HCEC 1CT (cell line): ENCODE results near the gene TMA7.
"Not testable (repeated sequence)": the region's sequence is repeated elsewhere in the genome, so short reads cannot be mapped to it uniquely, and the experiment has no call there.

Source experiments
- DNase-seq: peaks from one replicate; pipeline ENCODE4 v3.0.0-alpha.2; 2017

The TMA7 gene

DNA sequence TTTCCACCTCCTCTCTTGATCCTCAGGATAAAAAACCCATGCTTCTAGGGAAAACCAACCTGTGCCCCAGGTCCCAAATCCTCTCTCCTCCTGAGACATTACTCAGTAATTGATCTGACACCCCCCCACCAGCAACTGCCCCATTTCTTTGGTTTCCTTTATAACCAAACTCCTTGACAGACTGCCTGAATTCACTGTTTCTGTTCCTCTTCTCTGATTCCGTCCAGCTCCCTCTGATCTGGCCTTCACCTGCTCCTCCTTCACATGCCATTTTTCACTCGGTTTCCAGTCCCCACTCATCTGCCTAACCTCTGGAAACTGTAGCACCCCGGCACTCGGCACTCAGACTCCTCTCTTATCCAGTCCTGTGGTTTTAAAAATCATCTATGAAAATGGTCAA lies 2.2 kb upstream of the TMA7 start:
- no peak for DNase-seq

- no peak for DNase-seq
These were observed 517 bp downstream of the TMA7 start for GRCh38 chr3:48440590-48440958.

DNA sequence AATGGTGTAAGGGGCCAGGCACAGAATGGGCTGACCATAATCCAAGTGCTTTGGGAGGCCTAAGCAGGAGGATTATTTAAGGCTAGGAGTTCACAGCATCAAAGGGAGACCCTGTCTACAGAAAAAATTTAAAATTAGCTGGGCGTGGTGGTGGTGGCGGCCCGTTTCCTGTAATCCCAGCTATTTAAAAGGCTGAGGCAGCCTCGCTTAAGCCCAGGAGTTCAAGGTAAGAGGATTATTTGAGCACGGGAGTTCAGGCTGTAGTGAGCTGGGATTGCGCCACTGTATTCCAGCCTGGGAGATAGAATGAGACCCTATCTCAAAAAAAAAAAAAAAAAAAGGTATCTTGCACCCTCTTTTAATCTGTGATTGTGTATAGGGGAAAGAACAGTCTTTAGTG lies 1.9 kb downstream of the TMA7 start:
- no peak for DNase-seq

- DNase-seq: no peak
These were observed 5.3 kb downstream of the TMA7 start for GRCh38 chr3:48445277-48445882.

- DNase-seq: no peak
These were observed 6.0 kb downstream of the TMA7 start for GRCh38 chr3:48446043-48446424.

DNA sequence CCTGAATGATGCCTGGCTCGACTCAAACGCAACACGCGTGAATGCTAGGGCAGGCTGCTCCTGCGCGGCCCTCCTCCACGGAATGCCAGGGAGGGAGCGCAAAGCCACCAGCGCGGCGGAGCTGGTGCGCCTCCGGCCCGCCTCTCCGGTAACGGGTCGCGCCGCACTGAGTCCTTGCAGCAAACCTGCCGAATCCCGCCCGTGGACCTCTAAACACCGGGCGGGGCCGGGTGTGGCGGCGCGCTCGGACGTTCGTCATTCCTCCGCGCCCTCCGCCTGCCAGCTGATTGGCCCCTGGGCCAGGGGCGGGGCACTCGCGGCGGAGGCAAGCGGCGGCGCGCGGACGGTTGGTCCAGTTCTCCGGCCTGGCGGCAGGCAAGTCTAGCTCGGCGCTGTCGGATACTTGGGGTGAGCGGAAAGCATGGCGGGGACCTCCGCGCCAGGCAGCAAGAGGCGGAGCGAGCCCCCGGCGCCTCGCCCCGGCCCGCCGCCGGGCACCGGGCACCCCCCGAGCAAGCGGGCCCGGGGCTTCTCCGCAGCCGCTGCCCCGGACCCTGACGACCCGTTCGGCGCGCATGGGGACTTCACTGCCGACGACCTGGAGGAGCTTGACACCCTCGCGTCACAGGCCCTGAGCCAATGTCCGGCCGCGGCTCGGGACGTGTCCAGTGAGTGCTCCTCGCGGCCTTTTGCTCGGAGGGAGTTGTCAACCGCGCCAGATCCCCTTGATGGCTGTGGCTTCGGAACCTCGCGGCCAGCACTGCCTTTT lies 6.6 kb downstream of the TMA7 start, which contains the start of gene ATRIP:
Gene ATRIP, plus strand, starts transcription at position 313 of the 769 bp plus-strand sequence. Its CDS starts 109 bp downstream, at position 422.
- DNase-seq: peak; percentile 89

GRCh38 chr3:48451270-48451669 lies 11.2 kb downstream of the TMA7 start:
- DNase-seq: no peak

GRCh38 chr3:48456456-48456855 lies 16.4 kb downstream of the TMA7 start:
- DNase-seq: no peak

DNA sequence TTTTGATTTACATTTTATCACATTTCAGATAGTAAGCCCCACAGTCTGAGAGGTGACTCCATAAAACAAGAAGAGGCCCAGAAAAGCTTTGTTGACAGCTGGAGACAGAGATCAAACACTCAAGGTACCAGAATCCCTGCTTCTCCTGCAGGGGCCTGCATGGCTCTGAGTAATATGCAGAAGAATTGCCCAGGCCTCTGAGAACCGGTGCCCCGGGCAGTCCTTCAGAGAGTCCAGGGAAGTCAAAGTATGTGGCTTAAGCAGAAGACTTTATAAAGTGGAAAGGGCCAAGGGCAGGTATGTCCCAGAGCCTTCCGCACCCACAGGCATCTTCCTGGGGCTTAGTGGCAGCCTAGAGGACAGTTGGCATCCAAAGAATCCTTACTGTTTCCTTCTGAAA lies 19.3 kb downstream of the TMA7 start:
- DNase-seq: no peak

DNA sequence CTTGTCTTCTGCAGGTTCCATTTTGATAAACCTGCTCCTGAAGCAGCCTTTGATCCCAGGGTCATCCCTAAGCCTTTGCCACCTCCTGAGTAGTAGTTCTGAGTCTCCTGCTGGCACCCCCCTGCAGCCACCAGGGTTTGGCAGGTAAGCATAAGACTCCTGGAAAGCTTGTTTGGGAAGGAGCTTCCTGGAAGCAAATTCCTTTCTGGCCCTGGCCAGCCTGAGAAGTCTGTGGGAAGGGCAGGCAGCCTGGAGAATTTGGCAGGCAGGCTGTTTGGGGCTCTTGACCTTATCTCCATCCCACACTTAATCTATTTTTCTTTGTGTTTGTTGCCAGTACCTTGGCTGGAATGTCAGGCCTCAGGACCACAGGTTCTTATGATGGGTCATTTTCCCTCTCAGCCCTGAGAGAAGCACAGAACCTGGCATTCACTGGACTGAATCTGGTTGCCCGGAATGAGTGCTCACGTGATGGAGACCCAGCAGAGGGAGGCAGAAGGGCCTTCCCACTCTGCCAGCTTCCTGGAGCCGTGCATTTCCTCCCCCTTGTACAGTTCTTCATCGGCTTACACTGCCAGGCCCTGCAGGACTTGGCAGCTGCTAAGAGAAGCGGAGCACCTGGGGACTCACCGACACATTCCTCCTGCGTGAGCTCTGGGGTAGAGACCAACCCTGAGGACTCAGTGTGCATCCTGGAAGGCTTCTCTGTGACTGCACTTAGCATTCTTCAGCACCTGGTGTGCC lies 19.9 kb downstream of the TMA7 start:
- no peak for DNase-seq

- no peak for DNase-seq
These were observed 20.5 kb downstream of the TMA7 start for GRCh38 chr3:48460517-48460902.

DNA sequence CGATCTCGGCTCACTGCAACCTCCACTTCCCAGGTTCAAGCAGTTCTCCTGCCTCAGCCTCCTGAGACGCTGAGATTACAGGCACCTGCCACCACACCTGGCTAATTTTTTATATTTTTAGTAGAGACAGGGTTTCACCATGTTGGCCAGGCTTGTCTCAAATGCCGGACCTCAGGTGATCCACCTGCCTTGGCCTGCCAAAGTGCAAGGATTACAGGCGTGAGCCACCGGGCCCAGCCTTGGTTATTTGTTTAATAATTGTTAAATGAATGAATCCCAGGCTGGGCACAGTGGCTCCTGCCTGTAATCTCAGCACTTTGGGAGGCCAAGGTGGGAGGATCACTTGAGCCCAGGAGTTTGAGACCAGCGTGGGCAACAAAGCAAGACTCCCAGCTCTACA lies 21.7 kb downstream of the TMA7 start:
- not testable (repeated sequence) for DNase-seq

DNA sequence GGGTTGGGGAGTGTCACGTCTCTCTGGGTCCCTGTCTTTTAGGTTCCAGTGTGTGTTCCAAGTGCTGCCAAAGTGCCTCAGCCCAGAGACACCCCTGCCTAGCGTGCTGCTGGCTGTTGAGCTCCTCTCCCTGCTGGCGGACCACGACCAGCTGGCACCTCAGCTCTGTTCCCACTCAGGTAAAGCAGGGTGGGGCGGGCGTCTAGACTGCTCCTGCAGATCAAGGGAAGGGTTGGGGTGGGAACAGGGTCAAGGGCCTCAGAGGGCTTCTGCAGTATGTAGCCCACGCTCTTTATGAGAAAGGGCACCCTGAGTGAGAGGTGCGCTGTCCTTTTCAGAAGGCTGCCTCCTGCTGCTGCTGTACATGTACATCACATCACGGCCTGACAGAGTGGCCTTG lies 23.6 kb downstream of the TMA7 start:
- no peak for DNase-seq

- DNase-seq: no peak
These were observed 24.7 kb downstream of the TMA7 start for GRCh38 chr3:48464713-48465221.

DNA sequence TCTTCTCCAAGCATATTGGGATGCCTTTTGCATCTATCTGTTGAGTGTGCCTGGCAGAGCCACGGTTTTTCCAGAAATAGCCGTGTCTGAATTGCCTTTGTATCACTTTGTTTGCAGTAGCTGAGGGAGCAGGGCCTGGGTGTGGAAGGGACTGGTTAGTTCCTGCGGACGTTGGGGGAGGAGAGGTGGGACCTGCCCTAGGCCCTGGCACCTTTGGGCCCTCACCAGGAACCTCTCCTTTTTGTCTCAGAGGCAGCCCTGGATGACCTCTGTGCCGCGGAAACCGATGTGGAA lies 25.1 kb downstream of the TMA7 start:
- DNase-seq: no peak

GRCh38 chr3:48465531-48466378 lies 25.7 kb downstream of the TMA7 start:
- DNase-seq: peak; percentile 100

- DNase-seq: no peak
These were observed 26.5 kb downstream of the TMA7 start for GRCh38 chr3:48466386-48467109.

DNA sequence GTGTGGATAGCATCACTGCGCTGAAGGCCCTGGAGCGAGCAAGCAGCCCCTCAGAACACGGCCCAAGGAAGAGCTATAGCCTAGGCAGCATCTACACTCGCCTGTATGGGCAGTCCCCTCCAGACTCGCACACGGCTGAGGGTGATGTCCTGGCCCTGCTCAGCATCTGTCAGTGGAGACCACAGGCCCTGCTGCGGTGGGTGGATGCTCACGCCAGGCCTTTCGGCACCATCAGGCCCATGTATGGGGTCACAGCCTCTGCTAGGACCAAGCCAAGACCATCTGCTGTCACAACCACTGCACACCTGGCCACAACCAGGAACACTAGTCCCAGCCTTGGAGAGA lies 27.0 kb downstream of the TMA7 start:
- no peak for DNase-seq

DNA sequence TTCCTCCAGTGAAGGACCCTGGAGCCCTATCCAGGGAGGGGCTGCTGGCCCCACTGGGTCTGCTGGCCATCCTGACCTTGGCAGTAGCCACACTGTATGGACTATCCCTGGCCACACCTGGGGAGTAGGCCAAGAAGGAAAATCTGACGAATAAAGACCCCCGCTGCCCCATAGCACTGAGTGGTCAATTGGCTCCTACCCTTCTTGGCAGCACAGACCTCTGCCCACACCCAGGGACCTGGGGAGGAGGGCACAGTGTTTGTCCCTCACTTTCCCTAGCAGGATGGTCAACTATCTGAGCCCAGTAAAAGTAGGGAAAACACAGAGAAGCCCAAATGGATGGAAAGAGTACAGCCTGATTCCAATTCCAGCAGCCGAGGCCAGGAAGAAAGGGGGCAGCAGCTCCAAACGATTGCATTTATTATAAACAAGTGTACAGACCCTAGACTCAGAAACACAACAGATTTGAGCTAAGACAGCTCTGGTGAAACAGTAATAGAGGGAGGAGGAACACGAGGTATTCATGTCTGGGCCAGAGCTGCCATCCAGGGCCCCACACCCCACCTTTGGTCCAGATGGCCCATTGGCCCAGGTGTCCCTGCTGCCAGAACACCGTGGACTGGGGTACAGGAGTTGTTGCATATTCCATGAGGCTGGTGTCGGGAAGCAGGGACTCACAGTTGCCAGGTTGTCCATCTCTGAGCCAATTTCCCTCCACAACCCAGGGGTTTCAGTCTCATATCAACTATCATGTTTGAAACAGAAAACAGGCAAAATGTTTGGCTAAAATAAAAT lies 27.6 kb downstream of the TMA7 start:
- DNase-seq: no peak

DNA sequence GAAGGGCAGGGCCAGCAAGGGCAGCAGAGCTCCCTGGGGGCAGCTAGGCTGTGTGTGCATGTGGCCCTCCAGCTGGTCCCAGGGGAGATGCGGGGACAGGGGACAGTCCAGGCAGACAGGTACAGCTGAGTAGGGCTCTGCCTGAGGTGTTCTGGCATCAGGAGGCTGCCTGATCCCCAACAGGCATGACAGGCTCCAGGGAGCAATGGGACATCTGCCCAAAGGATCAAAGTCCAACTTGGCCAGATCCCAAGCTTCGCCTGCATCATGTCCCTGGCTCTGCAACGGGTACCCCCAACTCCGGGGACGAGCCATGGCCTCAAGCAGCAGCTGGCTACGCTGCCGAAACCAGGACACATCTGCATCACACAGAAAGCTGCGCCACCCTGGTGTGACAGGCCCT lies 28.3 kb downstream of the TMA7 start:
- DNase-seq: no peak

- DNase-seq: no peak
These were observed 29.2 kb downstream of the TMA7 start for GRCh38 chr3:48469046-48469915.
